KOPT-K1 (cell line): ENCODE data around the gene VAV3.
"Not testable (repeated sequence)": the region's sequence is repeated elsewhere in the genome, so short reads cannot be mapped to it uniquely, and the experiment has no call there.

Experiments
- H3K27ac ChIP-seq: fragments of 200-600 bp; sonication (generic); 2 replicates; pipeline ENCODE4 v1.5.1; 2016; ENCODE audit warnings: antibody characterized with exemption, mild to moderate bottlenecking, low read depth, low read length; ENCODE audit not compliant: poor library complexity, severe bottlenecking
- H3K36me3 ChIP-seq: fragments of 200-600 bp; sonication (generic); 2 replicates; pipeline ENCODE4 v1.5.1; 2017; ENCODE audit warnings: antibody characterized with exemption, mild to moderate bottlenecking, low read length, moderate library complexity; ENCODE audit not compliant: insufficient read depth
- H3K9me3 ChIP-seq: fragments of 200-600 bp; sonication (generic); 2 replicates; pipeline ENCODE4 v1.5.1; 2017; ENCODE audit warnings: antibody characterized with exemption, low read length, mild to moderate bottlenecking; ENCODE audit not compliant: insufficient read depth, poor library complexity, severe bottlenecking

VAV3 gene

DNA sequence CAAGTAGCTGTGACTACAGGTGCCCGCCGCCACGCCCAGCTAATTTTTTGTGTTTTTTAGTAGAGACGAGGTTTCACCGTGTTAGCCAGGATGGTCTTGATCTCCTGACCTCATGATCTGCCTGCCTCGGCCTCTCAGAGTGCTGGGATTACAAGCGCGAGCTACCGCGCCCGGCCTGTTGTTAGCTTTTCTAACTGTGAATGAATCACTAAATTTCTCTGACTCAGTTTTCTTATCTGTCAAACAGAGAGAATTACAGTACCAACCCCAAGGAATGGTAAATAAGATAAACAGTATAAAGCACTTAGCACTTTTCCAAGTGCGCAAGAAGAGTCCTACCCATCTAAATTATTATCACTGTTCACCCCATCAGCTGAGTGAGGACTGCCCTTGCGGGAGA, 193.6 kb downstream of the VAV3 start:
- Histone ChIP-seq H3K36me3 (peaks cover 24% of the 10 kb centered on the region; the same call in 1 of the 2 replicates), H3K9me3 (no peaks in the 10 kb centered on the region), H3K27ac (no peak overlapping the region)

DNA sequence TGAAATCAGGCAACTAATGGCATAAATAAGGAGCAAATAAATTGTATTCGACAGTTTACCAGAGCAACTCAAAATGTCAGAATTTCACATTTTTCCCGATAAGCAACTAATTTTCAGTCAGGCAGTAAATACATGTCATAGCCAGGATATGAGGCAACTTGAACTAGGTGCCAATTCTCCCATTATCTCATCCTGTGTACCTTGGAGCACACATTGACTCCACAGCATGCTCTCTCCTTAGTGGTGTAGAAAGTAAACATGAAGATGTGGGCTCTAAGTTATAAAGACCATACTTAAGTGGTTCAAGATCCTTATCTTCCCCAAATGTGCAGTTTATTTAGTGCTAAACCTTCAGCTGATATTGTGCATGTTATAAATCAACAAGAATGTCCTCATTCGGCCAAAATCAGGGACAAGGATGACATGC, 197.8 kb downstream of the VAV3 start:
- peaks cover 24% of the 10 kb centered on the region; the same call in 1 of the 2 replicates for H3K36me3 ChIP-seq
- no peak overlapping the region for H3K27ac ChIP-seq
- H3K9me3 ChIP-seq: no peaks in the 10 kb centered on the region

DNA sequence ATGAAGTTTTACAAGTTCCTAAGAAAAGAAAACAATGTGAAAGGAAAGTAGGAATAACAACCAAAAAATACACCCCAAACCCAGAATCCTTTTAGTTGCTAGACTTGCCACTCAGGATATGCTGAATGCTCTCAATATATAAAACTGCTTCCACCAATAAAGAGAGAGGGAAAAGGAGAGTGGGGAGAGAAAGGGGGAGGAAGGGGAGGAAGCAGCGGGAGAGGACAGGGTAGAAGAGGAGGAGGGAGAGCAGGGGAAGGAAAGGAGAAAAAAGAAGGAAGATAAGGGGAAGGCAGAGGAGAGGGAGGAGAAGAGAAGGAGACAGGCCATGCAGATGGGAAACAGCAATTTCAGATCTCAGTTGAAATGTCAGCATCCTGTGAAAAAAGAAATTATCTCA, 198.4 kb downstream of the VAV3 start:
- H3K36me3 ChIP-seq: peaks cover 20% of the 10 kb centered on the region; the same call in 1 of the 2 replicates
- H3K9me3 ChIP-seq: no peaks in the 10 kb centered on the region
- H3K27ac ChIP-seq: no peak overlapping the region

DNA sequence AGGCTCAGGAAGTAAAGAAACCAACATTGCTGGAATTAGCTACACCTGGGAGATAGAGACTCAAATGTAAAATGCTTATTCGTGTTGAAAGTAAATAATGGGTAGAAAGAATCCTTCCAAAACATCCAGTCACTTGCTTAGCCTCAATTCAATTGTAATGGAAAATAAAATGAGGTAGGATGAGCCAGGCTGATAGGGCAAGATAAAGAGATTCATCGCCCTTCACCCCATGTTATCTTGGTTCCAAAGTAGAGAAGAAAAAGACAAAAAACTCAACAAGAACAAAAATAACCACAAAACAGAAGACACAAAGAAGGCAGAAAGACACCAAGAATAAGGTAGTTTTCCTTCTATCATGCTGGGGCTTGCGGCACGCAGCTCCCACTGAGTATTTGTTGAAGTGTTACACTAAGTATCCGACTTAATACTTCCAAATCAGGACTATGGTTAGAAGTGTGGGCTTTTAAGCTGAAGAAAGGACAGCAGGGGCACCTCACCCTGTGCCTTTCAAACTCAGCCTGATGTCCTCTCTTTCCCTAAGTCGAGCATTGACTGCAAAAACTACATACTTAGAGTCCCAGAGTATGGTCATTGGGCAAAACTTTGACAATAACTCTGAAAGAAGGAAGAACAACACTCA, 202.1 kb downstream of the VAV3 start:
- no peaks in the 10 kb centered on the region for H3K9me3 ChIP-seq
- peaks cover 24% of the 10 kb centered on the region for H3K36me3 ChIP-seq
- H3K27ac ChIP-seq: no peak overlapping the region

DNA sequence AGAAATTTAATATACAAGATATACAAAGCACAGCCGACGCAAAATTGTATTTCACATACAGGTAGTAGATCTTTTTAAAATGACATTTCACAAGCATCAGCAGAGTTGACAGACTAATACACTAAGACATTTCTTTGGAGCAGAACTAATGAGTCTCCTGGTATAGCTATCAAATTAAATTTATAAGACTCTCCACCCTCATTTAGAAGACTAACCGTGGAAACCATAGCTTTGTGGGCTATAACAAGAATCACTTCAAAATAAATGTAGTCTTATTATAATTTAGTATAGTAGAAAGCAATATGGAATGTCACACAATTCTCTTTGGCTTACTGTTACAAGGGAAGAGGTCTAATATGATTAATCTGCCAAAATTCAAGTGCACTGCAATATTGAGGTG, 204.9 kb downstream of the VAV3 start:
- no peaks in the 10 kb centered on the region for H3K9me3 ChIP-seq
- peaks cover 26% of the 10 kb centered on the region for H3K36me3 ChIP-seq
- H3K27ac ChIP-seq: no peak overlapping the region

DNA sequence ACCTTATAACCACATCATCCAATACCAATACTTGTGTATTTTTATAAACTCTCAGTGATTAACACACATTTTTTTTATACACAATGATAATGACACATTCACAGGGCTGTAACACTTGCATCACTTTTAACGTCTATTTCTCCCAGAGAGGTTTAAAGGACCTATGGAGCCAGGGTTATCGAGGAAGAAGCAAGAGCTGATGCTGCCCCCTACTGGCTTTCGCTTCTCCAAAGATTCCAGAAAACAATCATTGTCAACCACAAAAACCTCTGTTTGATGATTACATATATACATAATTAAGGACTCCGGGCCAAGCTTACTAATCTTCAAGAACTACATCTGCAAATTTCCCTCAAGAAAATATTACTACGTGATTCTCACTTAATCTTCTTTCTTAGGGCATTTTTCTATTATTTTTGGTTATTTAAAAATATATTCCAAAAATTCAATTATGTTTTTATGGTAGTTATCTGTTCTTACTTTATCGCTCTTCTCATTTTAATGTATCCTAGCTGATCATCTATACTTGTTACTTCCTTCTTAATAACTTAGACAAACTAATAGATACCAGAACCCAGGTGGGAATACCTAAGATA, 214.5 kb downstream of the VAV3 start:
- Histone ChIP-seq H3K9me3 (no peaks in the 10 kb centered on the region), H3K36me3 (peaks cover 19% of the 10 kb centered on the region), H3K27ac (no peak overlapping the region)

DNA sequence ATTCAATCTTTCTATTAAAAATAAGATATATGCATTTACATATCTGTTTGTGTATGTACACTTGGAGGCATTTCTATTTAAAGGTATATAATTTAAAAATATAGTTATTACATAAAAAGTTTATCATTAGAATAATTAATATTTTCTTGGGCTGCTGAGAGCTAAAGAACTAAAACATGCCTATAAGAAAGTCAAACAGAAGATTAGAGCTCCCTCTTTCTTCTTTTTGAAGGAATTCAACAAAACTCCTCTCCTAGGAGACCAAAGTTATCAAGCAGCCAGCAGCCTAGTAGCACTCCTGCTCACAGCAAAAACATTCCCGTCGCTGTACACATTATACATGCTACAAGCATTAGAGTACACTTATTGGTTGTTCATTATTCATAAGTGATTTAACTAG, 216.4 kb downstream of the VAV3 start:
- Histone ChIP-seq H3K27ac (no peak overlapping the region), H3K9me3 (no peaks in the 10 kb centered on the region), H3K36me3 (0 out of 2 replicates have a peak, but pooled peaks cover 4% of the 10 kb centered on the region)

DNA sequence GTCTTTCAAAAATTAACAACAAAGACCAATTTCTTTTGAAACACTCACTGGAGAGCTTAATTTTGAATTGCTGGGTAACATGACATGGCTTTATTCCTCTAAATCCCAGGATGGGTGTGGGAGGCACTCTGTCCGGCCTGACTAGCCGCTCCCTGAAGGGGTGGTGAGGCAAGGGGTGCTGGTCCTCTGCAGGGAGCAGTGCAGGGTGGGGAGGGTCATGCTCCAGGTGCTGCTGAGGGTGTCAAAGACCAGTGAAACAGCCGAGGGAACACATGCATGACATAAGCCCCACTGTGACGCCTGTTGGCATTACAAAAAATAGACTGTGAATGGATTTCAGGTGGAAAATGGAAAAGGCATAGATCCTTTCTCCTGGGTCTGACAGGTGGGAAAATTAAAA, 223.7 kb downstream of the VAV3 start:
- H3K9me3 ChIP-seq: no peaks in the 10 kb centered on the region
- no peak overlapping the region for H3K27ac ChIP-seq
- peaks cover 5% of the 10 kb centered on the region; the same call in 1 of the 2 replicates for H3K36me3 ChIP-seq

DNA sequence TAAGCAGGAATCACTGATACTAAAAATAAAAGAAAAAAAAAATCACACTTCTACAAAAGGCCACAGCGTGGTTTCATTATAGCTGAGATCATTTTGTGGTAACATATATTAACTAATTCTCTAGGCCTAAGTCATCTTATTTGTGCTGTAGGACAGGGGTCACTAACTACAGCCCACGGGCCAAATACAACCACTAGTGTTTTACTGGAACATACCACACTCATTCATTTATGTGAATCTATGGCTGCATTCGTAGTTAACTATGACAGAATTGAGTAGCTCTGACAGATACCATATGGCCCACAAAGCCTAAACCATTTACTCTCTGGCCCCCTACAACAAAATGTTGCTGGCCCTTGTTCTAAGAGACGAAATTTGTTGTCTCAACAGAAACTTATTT, 224.4 kb downstream of the VAV3 start:
- peaks cover 5% of the 10 kb centered on the region; the same call in 1 of the 2 replicates for H3K36me3 ChIP-seq

DNA sequence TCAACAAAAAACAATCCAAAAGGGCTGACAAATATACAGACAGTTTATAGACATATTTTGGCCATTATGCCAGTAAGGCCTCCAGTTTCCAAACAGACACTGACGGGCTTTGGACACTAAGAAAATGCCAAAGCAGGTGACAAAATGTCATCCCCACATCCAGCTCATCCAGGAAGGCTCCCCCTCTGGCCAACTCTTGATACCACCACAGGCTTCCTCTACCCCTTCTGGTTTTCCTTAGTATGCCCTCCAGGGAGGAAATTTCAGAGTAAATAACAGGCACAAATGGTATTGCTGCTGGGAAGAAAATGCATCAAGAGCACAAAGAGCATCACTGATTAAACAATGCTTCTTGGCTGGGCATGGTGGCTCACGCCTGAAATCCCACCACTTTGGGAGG, 225.3 kb downstream of the VAV3 start:
- no peak overlapping the region for H3K27ac ChIP-seq
- H3K36me3 ChIP-seq: peaks cover 5% of the 10 kb centered on the region; the same call in 1 of the 2 replicates
- no peaks in the 10 kb centered on the region for H3K9me3 ChIP-seq

More for the DNA sequence above, 224.4 kb downstream of the VAV3 start:
- Histone ChIP-seq H3K9me3 (no peaks in the 10 kb centered on the region), H3K27ac (no peak overlapping the region)

DNA sequence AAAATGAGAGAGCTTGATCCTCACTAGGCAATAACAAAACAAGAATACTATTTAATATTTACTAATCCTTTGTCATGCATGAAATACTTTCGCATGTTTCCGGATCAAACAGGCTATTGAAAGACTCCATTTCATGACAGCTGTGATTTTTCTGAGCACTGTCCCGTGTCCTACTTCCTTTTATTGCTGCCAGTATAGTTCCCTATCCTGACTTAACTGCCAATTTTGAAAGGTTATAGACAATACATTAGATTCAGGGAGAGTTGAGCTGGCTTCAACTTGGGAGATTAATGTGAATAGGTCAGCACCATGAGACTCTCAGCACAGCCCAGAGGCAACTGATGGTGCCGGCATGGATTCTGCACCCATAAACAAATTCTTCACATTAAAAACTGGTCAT, 225.8 kb downstream of the VAV3 start:
- H3K27ac ChIP-seq: no peak overlapping the region
- no peaks in the 10 kb centered on the region for H3K9me3 ChIP-seq
- peaks cover 5% of the 10 kb centered on the region; the same call in 1 of the 2 replicates for H3K36me3 ChIP-seq

DNA sequence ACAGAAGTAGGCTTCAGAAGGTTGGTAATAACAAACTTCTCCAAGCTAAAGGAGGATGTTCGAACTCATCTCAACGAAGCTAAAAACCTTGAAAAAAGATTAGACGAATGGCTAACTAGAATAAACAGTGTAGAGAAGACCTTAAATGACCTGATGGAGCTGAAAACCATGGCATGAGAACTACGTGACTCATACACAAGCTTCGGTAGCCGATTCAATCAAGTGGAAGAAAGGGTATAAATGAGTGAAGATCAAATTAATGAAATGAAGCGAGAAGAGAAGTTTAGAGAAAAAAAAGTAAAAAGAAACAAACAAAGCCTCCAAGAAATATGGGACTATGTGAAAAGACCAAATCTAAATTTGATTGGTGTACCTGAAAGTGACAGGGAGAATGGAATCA, 231.6 kb downstream of the VAV3 start:
- H3K9me3 ChIP-seq, H3K36me3 ChIP-seq, H3K27ac ChIP-seq: not testable (repeated sequence)

DNA sequence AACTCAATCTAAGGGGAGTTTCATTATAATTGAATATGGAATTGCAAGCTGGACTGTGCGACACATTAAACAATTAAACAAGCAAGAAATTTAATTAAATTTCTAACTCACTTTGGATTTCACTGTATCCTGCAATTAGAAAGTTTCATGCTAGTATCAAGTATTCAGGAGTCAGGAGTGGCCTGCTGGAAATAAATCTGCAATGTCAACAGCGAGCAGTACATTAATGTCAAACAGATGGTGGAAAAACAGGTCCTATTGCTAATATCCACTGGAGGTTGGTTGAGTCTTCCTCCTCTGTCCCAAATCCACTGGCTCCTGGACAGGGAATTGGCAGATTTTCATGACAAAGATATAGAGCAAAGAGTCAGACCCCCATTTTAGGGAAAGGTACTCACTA, 237.1 kb downstream of the VAV3 start:
- H3K36me3 ChIP-seq: no peaks in the 10 kb centered on the region
- H3K9me3 ChIP-seq: no peaks in the 10 kb centered on the region
- H3K27ac ChIP-seq: no peak overlapping the region

DNA sequence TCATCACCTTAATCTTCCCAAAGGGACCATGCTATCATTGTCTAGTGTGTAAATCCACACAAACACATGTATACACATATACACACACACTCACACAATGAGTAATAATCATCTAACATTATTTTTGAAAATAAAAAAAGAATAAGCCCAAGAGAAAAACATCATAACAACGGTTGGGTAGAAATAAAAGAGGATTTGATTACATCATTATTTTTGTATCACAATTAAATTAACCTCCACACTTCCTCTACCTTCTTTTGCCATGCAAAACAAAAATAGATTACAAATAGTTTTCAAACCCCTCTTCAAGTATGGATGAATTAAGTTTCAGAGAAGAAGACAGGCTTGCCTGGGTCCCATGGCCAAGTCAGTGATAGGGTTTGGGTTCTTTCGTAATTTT, 238.1 kb downstream of the VAV3 start:
- no peaks in the 10 kb centered on the region for H3K9me3 ChIP-seq
- H3K36me3 ChIP-seq: no peaks in the 10 kb centered on the region
- no peak overlapping the region for H3K27ac ChIP-seq

DNA sequence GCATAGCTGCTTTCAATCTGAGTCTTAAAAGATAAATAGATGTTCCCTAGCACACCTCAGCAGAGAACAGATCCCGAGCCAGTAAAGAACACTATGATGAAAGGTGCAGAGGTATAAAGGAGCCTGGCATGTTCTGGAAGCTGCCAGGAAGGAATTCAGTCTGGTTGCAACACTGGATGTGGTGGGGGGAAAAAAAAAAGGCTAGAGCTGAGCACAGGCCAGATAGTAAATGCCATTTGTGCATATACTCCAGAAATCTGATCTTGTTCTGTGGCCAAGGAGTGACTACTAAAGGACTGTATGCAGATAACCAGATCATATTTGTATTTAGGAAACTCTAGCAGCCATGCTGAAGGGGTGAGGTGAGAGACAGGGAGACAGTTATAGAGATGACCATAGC, 240.3 kb downstream of the VAV3 start:
- Histone ChIP-seq H3K27ac (no peak overlapping the region), H3K9me3 (no peaks in the 10 kb centered on the region), H3K36me3 (no peaks in the 10 kb centered on the region)

DNA sequence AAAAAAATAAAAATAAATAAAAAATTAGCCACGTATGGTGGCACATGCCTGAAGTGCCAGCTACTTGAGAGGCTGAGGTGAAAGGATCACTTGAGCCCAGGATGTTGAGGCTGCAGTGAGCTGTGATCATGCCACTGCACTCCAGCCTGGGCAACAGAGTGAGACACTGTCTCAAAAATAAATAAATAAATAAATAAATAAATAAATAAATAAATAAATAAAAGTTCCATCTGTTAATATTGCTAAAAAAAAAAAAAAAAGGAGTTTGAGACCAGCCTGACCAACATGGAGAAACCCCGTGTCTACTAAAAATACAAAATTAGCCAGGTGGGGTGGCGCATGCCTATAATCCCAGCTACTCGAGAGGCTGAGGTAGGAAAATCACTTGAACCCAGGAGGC, 244.8 kb downstream of the VAV3 start:
- not testable (repeated sequence) for H3K36me3 ChIP-seq, H3K27ac ChIP-seq, H3K9me3 ChIP-seq
